AG09319 (cell line): Measurements from ENCODE around the gene SHC4.

ENCODE experiments used
- DNase-seq: peaks from one replicate; pipeline ENCODE4 v3.0.0-alpha.2; 2010; ENCODE audit warnings: low read depth; ENCODE audit errors: extremely low read depth
- TF ChIP-seq, protein P1 (sequence below): IDR thresholded peaks from 2 replicates; pipeline ENCODE4 v1.5.1; 2011; ENCODE audit warnings: low read depth, mild to moderate bottlenecking, inconsistent platforms, low read length, moderate library complexity

The SHC4 gene

DNA sequence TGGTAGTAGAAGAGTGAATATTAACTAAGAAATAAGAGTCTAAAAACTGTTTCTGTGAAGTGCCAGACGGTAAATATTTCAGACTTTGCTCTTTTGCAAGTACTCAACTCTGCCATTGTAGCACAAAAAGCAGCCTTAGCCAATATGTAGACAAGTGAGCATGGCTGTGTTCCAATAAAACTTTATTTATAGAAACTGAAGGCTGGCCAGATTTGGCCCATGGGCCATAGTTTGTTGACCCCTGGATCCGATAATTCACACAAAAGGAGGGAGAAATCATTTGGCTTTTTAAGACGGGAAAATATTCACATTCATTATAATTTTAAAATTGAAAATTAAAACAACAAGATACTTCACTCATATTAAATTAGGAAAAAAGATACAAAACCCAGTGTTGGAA is 70.4 kb downstream of the SHC4 start:
- no peak for DNase-seq
- TF ChIP-seq, protein P1, sequence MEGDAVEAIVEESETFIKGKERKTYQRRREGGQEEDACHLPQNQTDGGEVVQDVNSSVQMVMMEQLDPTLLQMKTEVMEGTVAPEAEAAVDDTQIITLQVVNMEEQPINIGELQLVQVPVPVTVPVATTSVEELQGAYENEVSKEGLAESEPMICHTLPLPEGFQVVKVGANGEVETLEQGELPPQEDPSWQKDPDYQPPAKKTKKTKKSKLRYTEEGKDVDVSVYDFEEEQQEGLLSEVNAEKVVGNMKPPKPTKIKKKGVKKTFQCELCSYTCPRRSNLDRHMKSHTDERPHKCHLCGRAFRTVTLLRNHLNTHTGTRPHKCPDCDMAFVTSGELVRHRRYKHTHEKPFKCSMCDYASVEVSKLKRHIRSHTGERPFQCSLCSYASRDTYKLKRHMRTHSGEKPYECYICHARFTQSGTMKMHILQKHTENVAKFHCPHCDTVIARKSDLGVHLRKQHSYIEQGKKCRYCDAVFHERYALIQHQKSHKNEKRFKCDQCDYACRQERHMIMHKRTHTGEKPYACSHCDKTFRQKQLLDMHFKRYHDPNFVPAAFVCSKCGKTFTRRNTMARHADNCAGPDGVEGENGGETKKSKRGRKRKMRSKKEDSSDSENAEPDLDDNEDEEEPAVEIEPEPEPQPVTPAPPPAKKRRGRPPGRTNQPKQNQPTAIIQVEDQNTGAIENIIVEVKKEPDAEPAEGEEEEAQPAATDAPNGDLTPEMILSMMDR: no peak

DNA sequence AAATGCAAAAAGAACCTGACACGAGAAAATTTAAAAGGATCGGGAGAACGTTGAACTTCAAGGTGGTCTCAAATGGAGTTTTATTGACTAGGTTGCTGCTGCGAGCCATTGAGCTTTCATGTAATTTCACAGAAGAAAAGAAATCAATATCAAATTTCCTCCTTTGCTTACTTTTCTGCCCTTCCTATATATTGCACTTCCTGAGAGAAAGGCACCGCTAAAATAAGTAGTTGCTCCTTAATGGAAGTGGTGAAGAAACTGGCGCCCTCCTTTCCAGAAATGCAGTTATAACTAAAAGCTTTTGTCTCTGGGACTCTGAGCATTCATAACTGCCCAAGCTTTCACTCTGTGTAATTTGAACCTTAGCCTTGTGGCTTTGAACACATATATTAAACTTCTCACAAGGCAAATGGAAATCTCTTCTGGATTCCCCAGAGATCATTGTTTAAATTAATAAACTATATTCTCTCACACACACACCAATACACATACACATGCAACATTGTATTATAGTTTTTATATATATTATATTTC is 72.4 kb downstream of the SHC4 start:
- TF ChIP-seq, protein P1: no peak
- DNase-seq: no peak

DNA sequence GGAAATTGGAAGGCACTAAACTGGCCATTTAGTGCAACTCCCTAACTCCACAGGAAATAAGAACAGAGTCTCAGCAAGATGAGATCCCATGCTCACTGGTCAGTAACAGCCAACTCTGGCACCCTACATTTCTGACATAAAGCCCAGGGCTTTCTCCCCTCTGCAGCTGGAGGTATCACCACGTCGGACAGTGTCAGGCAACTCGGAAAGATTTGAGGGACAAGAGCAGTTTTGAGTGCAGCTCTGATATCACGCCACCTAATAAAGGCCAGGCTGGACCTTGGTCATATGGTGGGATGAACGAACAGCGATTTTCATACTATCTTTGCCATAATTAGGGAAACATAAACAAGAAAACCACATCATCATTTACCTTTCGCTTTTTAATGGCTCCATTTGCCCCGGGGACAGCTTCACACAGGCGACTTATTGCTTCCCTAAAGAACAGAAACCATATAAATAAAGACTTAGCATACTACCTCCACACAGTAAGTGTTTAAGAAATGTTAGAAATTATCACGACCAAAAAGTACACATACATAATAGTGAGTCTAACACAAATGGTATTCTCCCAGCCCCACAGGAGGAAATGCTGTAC is 73.2 kb downstream of the SHC4 start:
- TF ChIP-seq, protein P1: no peak
- no peak for DNase-seq

DNA sequence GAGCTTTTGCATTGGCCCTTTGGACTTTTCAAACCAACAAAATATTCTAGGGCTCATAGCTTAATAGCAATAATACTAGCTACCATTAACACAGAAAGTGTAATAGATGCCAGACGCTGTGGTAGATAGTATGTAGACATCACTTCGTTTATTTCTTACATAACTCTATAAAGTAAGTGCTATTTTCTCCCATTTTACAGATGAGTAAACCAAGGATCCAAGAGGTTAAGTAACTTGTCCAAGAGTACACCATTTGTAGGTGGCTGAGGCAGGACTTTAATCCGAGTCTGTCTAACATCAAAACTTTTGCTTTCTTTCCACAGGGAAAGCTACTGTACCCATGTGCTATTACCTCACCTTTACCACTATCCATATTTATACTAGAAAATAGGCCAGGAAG is 73.8 kb downstream of the SHC4 start:
- TF ChIP-seq, protein P1: no peak
- no peak for DNase-seq

DNA sequence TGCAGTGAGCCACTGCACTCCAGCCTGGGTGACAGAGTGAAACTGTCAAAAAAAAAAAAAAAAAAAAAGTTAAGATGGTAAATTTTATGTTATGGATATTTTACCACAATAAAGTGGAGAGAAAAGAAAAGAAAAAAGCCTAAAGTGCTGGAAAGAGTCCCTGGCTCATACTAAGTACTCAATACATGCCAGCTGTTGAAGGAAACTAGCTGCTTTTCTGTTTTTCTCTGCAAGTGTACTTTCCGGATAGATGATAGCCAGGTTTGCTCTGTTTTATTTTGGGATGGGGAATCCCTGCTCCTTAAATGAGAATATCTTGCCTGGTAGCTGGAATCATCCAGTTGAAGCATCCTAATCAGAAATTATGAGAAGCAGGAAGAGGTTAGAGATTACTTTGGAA is 74.9 kb downstream of the SHC4 start:
- no peak for DNase-seq
- TF ChIP-seq, protein P1: no peak

DNA sequence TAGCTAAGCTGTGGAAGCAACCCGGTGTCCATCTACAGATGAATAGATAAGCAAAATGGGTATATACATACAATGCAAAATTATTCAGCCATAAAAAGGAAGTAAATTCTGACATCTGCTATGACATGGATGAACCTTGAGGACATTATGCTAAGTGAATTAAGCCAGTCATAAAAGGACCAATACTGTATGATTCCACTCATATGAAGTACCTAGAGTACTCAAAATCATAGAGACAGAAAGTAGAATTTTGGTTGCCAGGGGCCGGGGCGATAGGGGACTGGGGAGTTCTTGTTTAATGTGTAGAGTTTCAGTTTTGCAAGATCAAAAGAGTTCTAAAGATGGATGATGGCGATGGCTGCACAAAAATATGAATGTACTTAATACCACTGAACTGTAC is 75.5 kb downstream of the SHC4 start:
- no peak for DNase-seq

DNA sequence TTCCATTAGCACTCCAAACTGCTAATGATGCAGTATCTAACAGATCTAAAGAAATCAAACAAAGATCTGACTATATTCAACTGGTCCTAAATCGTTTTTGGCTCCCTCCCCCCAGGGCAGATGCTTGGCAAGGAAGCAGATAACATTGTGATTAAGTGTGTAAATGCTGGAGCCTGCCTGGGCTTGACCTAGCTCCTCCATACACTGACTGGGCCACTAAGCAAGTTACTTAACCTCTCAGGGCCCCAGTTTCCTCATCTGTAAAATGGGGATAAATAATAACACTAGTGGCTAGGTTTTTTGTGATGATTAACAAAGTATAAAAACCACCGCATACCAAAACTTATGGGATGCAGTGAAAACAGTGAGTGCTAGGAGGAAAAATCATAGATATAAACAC is 76.6 kb downstream of the SHC4 start:
- no peak for DNase-seq
- TF ChIP-seq, protein P1: no peak

More for the DNA sequence above, 75.5 kb downstream of the SHC4 start:
- TF ChIP-seq, protein P1: no peak
